IPS-11a (cell line): ENCODE measurements around the gene LITAF.
"Not testable (repeated sequence)": the region's sequence is repeated elsewhere in the genome, so short reads cannot be mapped to it uniquely, and the experiment has no call there.

Source experiments
- H3K4me3 ChIP-seq: one replicate; pipeline ENCODE4 v1.5.1; 2013; ENCODE audit warnings: low read depth, low read length, control low read depth

LITAF gene

GRCh38 chr16:11524098-11524760 is 62.5 kb downstream of the LITAF start:
- H3K4me3 ChIP-seq = no peak overlapping the region

GRCh38 chr16:11521055-11521454 is 65.7 kb downstream of the LITAF start:
- H3K4me3 ChIP-seq = no peak overlapping the region

- H3K4me3 ChIP-seq = no peak overlapping the region
Observed at GRCh38 chr16:11520442-11520841, 66.3 kb downstream of the LITAF start.

GRCh38 chr16:11517961-11518360 is 68.8 kb downstream of the LITAF start:
- no peak overlapping the region for H3K4me3 ChIP-seq

- no peak overlapping the region for H3K4me3 ChIP-seq
Observed at GRCh38 chr16:11515540-11516430, 70.9 kb downstream of the LITAF start.

GRCh38 chr16:11514283-11514682 is 72.4 kb downstream of the LITAF start:
- no peak overlapping the region for H3K4me3 ChIP-seq

GRCh38 chr16:11513366-11513765 is 73.4 kb downstream of the LITAF start:
- not testable (repeated sequence) for H3K4me3 ChIP-seq

- no peak overlapping the region for H3K4me3 ChIP-seq
Observed at GRCh38 chr16:11511801-11512200, 74.9 kb downstream of the LITAF start.

GRCh38 chr16:11511328-11511727 is 75.4 kb downstream of the LITAF start:
- no peak overlapping the region for H3K4me3 ChIP-seq

- no peak overlapping the region for H3K4me3 ChIP-seq
Observed at GRCh38 chr16:11510178-11510973, 76.3 kb downstream of the LITAF start.

- no peak overlapping the region for H3K4me3 ChIP-seq
Observed at GRCh38 chr16:11507991-11508390, 78.7 kb downstream of the LITAF start.

GRCh38 chr16:11507350-11507749 is 79.4 kb downstream of the LITAF start:
- no peak overlapping the region for H3K4me3 ChIP-seq

GRCh38 chr16:11506741-11507305 is 79.9 kb downstream of the LITAF start:
- no peak overlapping the region for H3K4me3 ChIP-seq

GRCh38 chr16:11504261-11504660 is 82.5 kb downstream of the LITAF start:
- not testable (repeated sequence) for H3K4me3 ChIP-seq

- H3K4me3 ChIP-seq = no peak overlapping the region
Observed at GRCh38 chr16:11503566-11503965, 83.2 kb downstream of the LITAF start.

- H3K4me3 ChIP-seq = no peak overlapping the region
Observed at GRCh38 chr16:11502239-11502638, 84.5 kb downstream of the LITAF start.

GRCh38 chr16:11501632-11502031 is 85.1 kb downstream of the LITAF start:
- no peak overlapping the region for H3K4me3 ChIP-seq

- no peak overlapping the region for H3K4me3 ChIP-seq
Observed at GRCh38 chr16:11500700-11501346, 85.9 kb downstream of the LITAF start.

GRCh38 chr16:11499295-11500089 is 87.2 kb downstream of the LITAF start:
- no peak overlapping the region for H3K4me3 ChIP-seq

- no peak overlapping the region for H3K4me3 ChIP-seq
Observed at GRCh38 chr16:11498683-11499082, 88.0 kb downstream of the LITAF start.
